ENCODE measurements around the gene BABAM2. TPM values are rescaled to one million over a fixed set of nuclear protein-coding genes. Genes with fewer than 3 reads are reported as not detected.

The BABAM2 gene
- total RNA-seq, 1 donor, result 28.5 TPM

GRCh38 chr2:28320009-28320365 is 429.5 kb downstream of the BABAM2 start:
- no peak overlapping the region for H3K4me3 ChIP-seq (ENCODE audit: low read depth, low read length)
- no peak for DNase-seq (ENCODE audit: low read depth)
- no peak for TF ChIP-seq CTCF (IDR thresholded peaks at IDR 0.05; ENCODE audit: insufficient read depth, low read depth, low read length)

GRCh38 chr2:28320371-28320770 is 429.8 kb downstream of the BABAM2 start:
- DNase-seq (ENCODE audit: low read depth), result no peak
- H3K4me3 ChIP-seq (ENCODE audit: low read depth, low read length), result no peak overlapping the region
- TF ChIP-seq CTCF (IDR thresholded peaks at IDR 0.05; ENCODE audit: insufficient read depth, low read depth, low read length), result no peak

- no peak overlapping the region for H3K4me3 ChIP-seq (ENCODE audit: low read depth, low read length)
- DNase-seq (ENCODE audit: low read depth), result peak; percentile 72
- no peak for TF ChIP-seq CTCF (IDR thresholded peaks at IDR 0.05; ENCODE audit: insufficient read depth, low read depth, low read length)
These were observed 430.9 kb downstream of the BABAM2 start for GRCh38 chr2:28321426-28321825.

- no peak for DNase-seq (ENCODE audit: low read depth)
- H3K4me3 ChIP-seq (ENCODE audit: low read depth, low read length), result no peak overlapping the region
- TF ChIP-seq CTCF (IDR thresholded peaks at IDR 0.05; ENCODE audit: insufficient read depth, low read depth, low read length), result no peak
These were observed 431.5 kb downstream of the BABAM2 start for GRCh38 chr2:28322051-28322450.

- H3K4me3 ChIP-seq (ENCODE audit: low read depth, low read length), result no peak overlapping the region
- no peak for DNase-seq (ENCODE audit: low read depth)
- no peak for TF ChIP-seq CTCF (IDR thresholded peaks at IDR 0.05; ENCODE audit: insufficient read depth, low read depth, low read length)
These were observed 431.9 kb downstream of the BABAM2 start for GRCh38 chr2:28322456-28322855.

- H3K4me3 ChIP-seq (ENCODE audit: low read depth, low read length), result no peak overlapping the region
- DNase-seq (ENCODE audit: low read depth), result no peak
- no peak for TF ChIP-seq CTCF (IDR thresholded peaks at IDR 0.05; ENCODE audit: insufficient read depth, low read depth, low read length)
These were observed 432.5 kb downstream of the BABAM2 start for GRCh38 chr2:28322981-28323396.

- no peak for TF ChIP-seq CTCF (IDR thresholded peaks at IDR 0.05; ENCODE audit: insufficient read depth, low read depth, low read length)
- H3K4me3 ChIP-seq (ENCODE audit: low read depth, low read length), result no peak overlapping the region
- no peak for DNase-seq (ENCODE audit: low read depth)
These were observed 434.6 kb downstream of the BABAM2 start for GRCh38 chr2:28325173-28325566.
